ENCODE data around the gene PAFAH2. TPM values are rescaled to one million over a fixed set of nuclear protein-coding genes. Genes with fewer than 3 reads are reported as not detected.

The PAFAH2 gene
- total RNA-seq, 2 experiments from 2014 or later = 8.6 to 8.8 TPM

DNA sequence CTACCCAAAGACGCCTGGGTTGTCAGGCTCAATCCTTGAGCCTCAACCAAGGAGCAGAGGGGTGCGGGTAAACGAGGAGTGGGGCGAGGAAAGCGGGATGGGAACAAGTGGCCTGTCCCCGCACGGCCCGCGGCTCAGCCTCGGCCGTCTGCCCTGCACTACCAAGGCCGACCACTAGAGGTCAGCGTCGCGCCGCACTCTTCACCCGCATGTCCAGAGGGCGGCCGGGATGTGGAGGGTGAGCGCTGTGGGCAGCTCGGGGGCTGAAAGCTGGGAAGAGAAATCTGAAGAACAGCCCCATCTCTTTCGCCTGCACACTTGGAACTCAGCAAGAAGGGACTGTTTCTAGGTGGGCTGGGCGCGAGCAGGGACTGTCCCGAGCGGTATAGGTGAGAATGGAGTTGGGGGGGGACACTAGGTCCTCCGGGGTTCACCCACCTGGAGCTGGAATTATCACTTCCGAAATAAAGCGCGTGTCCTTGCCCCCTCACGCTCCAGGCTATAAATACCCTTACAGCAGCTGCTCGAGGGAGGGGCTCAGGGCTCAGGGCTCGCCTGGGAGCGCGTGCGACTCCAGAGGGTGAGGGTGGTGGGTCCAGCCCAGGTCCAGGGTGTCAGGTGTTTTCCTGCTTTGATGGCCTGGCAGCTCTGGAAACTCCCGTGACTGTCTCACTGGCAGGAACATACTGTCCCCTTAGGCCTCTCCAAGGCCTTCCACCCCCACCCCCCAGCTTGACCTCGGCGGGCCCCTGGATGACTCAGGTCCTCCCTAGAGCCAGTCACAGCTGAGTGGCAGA is 38.3 kb upstream of the PAFAH2 start:
- peak overlapping the region; percentile 82 for H3K4me3 Mint-ChIP-seq
- H3K9me3 Mint-ChIP-seq = no peaks in the 10 kb centered on the region
- peak overlapping the region; percentile 49 for H3K27ac Mint-ChIP-seq
- H3K4me1 Mint-ChIP-seq = peaks cover 12% of the 10 kb centered on the region
- H3K27me3 Mint-ChIP-seq = no peaks in the 10 kb centered on the region
- peak; percentile 81 for DNase-seq
- H3K36me3 Mint-ChIP-seq = no peaks in the 10 kb centered on the region

DNA sequence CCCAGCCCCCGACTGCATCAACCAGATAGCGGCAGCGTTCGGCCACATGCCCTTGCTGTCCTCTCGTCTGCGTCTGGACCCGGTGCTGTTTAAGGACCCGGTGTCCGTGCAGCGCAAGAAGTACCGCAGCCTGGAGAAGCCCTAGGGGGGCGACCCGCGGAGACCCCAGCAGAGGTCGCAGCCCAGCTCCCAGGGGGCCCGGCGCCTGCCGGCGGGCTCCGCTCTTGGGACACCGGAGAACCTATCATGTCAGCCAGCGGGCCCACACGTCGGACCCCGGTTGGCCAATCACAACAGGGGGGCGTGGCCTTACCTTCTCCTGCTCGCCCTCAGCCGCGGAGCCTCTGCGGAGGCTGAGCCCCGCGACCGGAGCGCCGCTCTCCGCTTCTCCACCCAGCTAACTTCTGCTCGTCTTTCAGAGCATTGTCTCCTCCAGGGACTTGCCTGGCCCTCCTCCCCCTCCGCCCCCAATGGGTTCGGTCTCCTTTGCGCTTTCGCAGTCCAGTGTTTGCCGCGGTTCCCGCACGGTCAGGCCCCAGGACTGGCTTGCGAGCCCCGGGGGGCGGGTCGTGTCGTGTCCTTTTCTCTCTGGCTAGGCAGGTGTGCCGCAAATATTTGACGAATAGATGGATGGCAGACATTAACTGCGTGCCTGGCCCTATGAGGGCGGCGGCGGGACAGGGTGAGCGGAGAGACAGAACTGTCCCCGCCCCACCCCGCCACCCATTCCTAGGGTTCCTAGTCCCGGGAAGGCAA is 37.5 kb upstream of the PAFAH2 start:
- no peaks in the 10 kb centered on the region for H3K27me3 Mint-ChIP-seq
- peak; percentile 92 for DNase-seq
- H3K27ac Mint-ChIP-seq = peak overlapping the region; percentile 49
- no peaks in the 10 kb centered on the region for H3K36me3 Mint-ChIP-seq
- H3K4me3 Mint-ChIP-seq = peak overlapping the region; percentile 82
- H3K4me1 Mint-ChIP-seq = peaks cover 12% of the 10 kb centered on the region
- H3K9me3 Mint-ChIP-seq = no peaks in the 10 kb centered on the region

DNA sequence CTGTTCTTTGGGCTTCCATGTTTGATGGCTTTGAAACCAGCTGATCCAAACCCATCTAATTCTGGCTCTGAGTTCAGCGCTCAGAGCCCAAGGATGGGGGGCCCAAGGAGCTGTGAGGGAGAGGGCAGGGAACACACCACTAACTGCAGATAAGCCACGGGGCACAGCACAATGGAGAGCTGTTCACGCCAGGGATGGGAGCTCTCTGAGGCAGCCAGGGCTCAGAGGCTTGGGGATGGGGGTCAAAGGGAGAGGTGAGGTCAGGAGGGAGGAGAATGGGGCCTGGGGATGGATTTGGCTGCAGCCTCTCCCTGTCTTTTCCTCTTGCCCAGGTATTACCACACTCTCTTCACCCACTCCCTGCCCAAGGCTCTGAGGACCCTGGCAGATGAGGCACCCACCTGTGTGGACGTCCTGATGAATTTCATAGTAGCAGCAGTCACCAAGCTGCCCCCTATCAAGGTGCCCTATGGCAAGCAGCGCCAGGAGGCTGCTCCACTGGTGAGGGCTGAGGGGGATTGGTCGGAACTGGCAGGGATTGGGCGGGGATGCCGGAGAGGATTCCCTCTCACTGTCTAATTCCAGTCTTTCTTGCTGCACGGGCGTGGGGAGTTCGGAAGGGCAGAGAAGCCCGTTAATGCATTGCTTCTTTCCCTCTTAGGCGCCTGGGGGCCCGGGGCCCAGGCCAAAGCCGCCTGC is 36.8 kb upstream of the PAFAH2 start:
- Mint-ChIP-seq H3K4me1 (peaks cover 12% of the 10 kb centered on the region), H3K27ac (no peak overlapping the region), H3K9me3 (no peaks in the 10 kb centered on the region), H3K4me3 (peak overlapping the region; percentile 82), H3K36me3 (no peaks in the 10 kb centered on the region), H3K27me3 (no peaks in the 10 kb centered on the region)
- no peak for DNase-seq

DNA sequence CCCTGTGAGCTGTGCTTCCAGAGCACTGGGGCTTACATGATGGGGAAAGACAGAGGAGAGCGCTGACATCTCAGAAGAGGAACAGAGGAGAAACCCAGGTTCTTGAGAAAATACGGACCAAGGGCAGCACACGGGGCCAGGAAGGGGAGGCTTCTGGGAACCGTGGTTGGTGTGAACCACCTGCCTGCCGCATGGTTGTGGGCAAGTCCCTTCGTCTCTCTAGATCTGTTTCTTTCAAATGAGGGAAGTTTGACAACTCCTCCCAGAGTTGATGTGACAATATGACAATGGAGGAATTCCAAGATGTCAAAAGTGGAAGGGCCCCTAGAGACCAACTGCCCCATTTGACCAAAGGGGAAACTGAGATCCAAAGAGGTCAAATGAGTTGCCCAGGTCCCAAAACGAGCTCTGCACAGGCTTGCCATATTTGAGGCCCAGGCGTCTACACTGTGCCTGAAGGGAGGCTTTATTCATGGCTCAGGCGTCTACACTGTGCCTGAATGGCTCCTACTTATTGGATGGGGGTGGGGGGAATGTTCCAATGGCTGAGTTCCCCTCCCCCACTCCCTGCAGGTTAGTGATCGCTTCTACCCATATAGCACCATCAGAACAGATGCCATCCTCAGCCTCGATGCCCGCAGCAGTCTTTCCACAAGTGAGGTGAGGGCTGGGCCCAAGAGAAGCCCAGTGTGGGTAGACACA is 34.9 kb upstream of the PAFAH2 start:
- H3K27ac Mint-ChIP-seq = no peak overlapping the region
- no peaks in the 10 kb centered on the region for H3K36me3 Mint-ChIP-seq
- H3K4me3 Mint-ChIP-seq = no peak overlapping the region
- H3K27me3 Mint-ChIP-seq = no peaks in the 10 kb centered on the region
- peaks cover 13% of the 10 kb centered on the region for H3K4me1 Mint-ChIP-seq
- no peak for DNase-seq
- no peaks in the 10 kb centered on the region for H3K9me3 Mint-ChIP-seq

DNA sequence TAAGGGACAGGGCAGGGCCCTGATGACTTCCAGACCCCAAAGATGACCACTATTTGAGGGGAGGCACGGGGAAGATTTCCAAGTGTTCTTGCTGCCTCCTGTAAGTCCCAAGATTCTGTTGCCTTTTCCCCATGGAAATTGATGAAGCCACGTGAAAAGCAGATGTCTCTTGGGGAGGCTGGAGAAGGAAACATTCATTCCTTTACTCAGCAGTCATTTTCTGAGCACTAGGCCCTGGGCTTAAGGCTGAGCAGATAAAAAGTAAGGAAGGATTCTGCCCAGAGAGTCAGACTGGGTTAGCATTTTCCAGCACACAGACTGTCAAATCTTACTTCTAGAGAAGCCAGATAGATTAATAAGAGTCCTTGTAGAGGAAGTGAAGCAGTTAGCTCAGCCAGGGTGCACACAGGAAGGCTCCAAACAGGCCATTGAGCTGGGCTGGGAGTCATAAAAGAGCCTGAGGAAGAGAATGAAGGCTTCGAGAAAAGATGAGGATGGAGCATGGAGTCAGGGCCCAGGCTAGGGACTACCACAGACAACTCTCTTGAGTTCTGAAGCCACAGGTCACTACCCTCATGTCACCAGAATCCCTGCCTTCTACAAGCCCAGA is 33.9 kb upstream of the PAFAH2 start:
- H3K36me3 Mint-ChIP-seq = no peaks in the 10 kb centered on the region
- H3K27ac Mint-ChIP-seq = no peak overlapping the region
- no peak for DNase-seq
- H3K4me3 Mint-ChIP-seq = no peak overlapping the region
- H3K4me1 Mint-ChIP-seq = peaks cover 13% of the 10 kb centered on the region
- no peaks in the 10 kb centered on the region for H3K9me3 Mint-ChIP-seq
- H3K27me3 Mint-ChIP-seq = no peaks in the 10 kb centered on the region

DNA sequence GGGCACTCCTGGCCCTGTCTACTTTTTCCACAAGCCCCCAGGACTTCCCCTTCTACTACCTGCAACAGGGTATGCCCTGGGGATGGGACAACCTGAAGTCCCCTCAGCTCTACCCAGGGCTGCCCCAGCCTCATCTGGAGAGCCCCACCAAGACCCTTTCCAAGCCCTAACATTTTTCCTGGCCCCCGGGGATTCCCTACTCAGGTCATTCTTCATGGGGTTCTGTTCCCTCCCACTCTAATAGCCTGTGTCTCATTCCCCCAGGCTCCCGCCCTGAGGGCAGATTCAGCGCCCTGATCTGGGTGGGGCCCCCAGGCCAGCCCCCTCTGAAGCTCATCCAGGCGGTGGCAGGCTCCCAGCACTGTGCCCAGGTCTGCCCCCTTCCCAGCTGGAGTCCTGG is 33.3 kb upstream of the PAFAH2 start:
- Mint-ChIP-seq H3K27me3 (no peaks in the 10 kb centered on the region), H3K36me3 (no peaks in the 10 kb centered on the region), H3K27ac (no peak overlapping the region), H3K9me3 (no peaks in the 10 kb centered on the region), H3K4me1 (peaks cover 10% of the 10 kb centered on the region), H3K4me3 (no peak overlapping the region)
- DNase-seq = no peak

DNA sequence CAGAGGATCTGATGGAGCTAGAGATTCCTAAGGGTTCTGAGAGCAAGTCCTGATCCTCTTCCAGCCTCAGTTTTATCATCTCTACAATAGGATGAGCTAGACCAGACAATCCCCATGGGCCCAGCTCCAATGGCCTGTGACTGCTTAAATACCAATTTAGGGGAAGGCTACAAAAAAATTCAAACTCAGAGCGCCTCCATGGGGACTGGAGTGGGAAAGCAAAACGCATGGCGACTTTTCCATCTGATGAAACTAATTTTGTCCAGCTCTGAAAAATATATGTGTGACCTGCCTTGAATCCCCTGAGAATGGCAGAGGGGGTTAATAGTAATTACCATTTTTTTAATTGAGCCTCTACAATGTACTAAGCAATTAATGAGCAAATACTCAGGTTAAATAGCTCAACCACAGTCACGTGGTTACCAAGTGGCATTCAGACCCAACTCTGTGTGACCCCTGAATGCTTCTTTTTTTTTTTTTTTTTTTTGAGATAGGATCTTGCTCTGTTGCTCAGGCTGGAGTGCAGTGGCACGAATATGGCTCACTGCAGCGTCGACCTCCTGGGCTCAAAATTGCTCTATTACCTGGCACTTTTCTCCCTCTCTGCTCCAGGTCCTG is 32.1 kb upstream of the PAFAH2 start:
- Mint-ChIP-seq H3K9me3 (no peaks in the 10 kb centered on the region), H3K4me1 (peaks cover 6% of the 10 kb centered on the region), H3K36me3 (no peaks in the 10 kb centered on the region), H3K4me3 (no peak overlapping the region), H3K27ac (no peak overlapping the region), H3K27me3 (no peaks in the 10 kb centered on the region)
- no peak for DNase-seq

DNA sequence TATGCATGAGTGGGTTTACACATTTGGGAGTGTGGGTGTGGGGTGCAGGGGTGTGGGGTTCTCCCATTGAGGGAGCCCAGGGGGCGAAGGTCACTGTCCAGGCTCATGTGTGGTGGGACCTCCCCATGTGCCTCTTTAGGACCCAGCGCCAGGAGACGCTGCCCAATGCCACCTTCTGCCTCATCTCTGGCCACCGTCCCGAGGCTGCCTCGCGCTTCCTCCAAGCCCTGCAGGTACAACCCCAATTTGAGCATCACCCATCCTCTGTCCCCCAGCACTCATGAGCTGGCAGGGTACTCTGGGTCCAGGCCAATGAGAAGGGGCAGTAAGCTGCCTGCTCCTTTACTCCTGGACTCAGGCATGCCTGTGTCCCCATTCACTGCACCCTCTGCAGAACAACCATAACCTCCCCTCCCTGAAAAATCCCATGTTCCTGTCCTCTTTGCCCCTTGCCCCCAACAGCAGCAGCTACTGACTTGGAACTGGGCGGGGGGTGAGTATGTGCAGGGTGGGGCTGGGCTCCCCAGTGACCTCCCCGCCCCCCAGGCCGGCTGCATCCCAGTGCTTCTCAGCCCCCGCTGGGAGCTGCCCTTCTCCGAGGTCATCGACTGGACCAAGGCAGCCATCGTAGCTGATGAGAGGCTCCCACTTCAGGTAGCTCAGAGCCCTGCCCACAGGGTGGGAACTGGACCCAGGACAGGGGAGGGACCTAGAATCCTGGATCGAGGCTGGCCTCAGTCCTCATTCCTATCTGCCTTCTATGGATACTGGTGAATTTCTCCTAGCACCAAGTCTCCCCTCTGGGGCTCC is 31.4 kb upstream of the PAFAH2 start:
- no peaks in the 10 kb centered on the region for H3K36me3 Mint-ChIP-seq
- H3K9me3 Mint-ChIP-seq = no peaks in the 10 kb centered on the region
- H3K27ac Mint-ChIP-seq = no peak overlapping the region

DNA sequence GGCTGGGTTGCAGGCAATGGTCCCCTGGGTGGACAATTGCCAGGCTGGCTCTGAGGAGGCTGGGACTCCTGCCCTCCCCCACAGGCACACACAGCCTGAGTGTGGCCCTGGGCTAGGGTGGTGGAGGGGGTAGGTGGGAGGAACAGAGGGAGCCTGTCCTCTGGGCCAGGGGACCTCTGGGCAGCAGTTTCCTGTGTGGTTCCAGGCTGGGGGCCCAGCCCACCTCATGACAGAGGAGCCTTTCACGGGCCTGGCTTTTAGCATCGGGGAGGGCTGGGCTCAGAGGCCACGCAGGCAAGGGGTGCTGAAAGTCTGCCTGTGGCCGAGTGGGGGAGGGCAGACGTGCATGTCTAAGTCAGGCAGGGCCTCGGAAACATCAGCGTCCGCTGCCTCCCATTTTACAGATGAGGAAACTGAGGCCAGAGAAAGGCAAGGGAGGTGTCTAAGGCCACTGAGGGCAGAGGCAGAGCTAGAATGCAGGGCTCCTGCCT is 30.7 kb upstream of the PAFAH2 start:
- H3K4me3 Mint-ChIP-seq = no peak overlapping the region
- no peaks in the 10 kb centered on the region for H3K9me3 Mint-ChIP-seq
- H3K27me3 Mint-ChIP-seq = no peaks in the 10 kb centered on the region
- H3K27ac Mint-ChIP-seq = no peak overlapping the region
- DNase-seq = no peak
- peaks cover 1% of the 10 kb centered on the region for H3K4me1 Mint-ChIP-seq
- no peaks in the 10 kb centered on the region for H3K36me3 Mint-ChIP-seq

More for the DNA sequence above, 31.4 kb upstream of the PAFAH2 start:
- Mint-ChIP-seq H3K27me3 (no peaks in the 10 kb centered on the region), H3K4me3 (no peak overlapping the region), H3K4me1 (peaks cover 1% of the 10 kb centered on the region)
- no peak for DNase-seq

DNA sequence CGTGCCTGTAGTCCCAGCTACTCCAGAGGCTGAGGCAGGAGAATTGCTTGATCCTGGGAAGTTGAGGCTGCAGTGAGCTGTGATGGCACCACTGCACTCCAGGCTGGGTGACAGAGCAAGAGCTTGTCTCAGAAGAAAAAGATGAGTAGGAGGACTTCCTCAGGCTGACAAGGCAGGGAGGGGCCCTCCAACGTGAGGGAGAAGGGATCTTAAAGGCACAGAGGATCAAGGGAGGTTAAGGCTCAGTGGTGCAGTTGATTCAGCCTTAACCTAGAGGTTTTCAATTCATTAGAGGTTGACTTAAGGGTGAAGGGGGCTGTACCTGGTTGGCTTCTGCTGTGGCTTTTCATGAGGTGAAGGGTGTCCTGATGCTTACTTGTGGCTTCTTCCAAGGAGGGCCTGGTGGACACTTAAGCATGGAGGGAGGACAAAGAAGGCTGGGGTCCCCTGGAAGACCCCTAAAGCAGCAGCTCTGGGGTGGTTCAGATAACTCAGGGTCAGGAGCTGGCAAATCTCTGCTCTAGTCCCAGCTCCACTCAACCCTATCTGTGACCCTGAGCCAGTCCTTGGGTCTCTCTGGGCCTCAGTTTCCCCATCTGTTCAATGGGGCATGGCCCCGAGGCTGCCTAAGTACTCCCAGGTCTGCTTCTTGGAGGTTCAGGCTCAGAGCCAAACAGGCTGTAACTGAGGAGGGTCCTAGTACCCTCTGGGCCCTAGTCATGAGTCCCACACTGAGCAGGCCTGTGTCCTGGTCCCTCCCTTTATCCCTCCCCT is 30.0 kb upstream of the PAFAH2 start:
- Mint-ChIP-seq H3K4me1 (peaks cover 1% of the 10 kb centered on the region), H3K4me3 (no peak overlapping the region), H3K9me3 (no peaks in the 10 kb centered on the region), H3K36me3 (no peaks in the 10 kb centered on the region), H3K27ac (no peak overlapping the region), H3K27me3 (no peaks in the 10 kb centered on the region)
- DNase-seq = no peak

DNA sequence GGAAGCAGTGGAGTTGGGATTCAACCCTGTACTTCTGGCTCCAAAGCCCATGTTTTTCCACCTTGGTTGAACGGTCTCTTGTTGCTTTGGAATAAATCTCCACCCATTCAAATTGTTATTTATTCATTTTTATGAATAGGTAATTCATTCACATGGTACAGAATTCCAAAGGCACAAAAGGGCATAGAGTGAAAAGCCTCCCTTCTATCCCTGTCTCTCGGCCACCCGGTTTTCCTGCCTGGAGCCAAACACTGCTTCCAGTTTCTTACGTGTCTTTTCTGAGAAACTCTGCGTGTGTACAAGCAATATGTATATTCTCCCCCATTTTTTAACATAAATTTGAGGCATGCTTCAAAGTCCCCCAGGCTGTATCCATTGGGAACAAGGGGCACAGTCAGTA is 27.7 kb upstream of the PAFAH2 start:
- no peak for DNase-seq
- no peak overlapping the region for H3K27ac Mint-ChIP-seq
- peaks cover 4% of the 10 kb centered on the region for H3K27me3 Mint-ChIP-seq
- H3K9me3 Mint-ChIP-seq = no peaks in the 10 kb centered on the region
- peaks cover 1% of the 10 kb centered on the region for H3K4me1 Mint-ChIP-seq
- H3K4me3 Mint-ChIP-seq = no peak overlapping the region
- H3K36me3 Mint-ChIP-seq = no peaks in the 10 kb centered on the region

DNA sequence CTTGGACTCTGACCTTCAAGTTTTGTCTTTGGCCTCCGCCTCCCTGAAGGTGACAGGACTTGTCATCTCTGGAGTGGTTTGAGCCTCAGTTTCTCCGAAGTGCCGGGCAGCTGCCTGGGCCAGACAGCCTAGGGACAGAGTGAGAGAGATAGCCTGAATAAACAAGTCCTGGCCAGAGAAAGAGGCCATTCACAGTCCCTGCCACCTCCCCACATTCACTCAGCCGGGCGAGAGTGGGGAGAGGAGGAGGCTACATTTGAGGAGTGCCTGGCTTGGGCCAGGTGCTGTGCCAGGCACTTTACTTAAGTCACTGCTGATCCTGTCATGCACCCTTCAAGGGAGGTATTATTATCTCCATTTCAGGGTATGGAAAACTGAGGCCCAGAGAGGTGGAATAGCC is 27.2 kb upstream of the PAFAH2 start:
- Mint-ChIP-seq H3K4me3 (no peak overlapping the region), H3K36me3 (no peaks in the 10 kb centered on the region), H3K4me1 (peaks cover 1% of the 10 kb centered on the region), H3K27ac (no peak overlapping the region), H3K27me3 (peaks cover 4% of the 10 kb centered on the region), H3K9me3 (no peaks in the 10 kb centered on the region)
- DNase-seq = no peak

DNA sequence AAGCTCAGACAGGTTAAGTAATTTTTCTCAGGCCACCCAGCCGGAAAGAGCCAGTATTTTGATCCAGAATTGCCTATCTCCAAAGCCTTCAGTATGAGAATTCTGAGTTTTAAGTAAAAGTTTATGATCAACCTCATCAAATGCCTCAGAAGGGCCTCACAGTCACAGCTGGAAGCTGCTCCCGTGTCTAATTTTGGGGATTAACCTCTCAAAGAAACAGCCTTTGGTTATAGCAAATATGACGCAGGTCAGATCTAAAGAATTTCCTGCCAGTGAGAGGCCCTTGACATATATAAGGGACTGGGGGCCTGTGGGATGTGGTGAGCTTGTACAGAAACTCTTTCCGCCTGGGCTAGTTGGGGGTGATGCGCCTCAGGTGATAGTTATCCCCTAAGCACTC is 26.0 kb upstream of the PAFAH2 start:
- Mint-ChIP-seq H3K27me3 (peaks cover 4% of the 10 kb centered on the region), H3K4me3 (no peak overlapping the region), H3K4me1 (peaks cover 8% of the 10 kb centered on the region), H3K9me3 (no peaks in the 10 kb centered on the region), H3K36me3 (no peaks in the 10 kb centered on the region), H3K27ac (no peak overlapping the region)
- DNase-seq = no peak
